AG08396 (cell line): ENCODE results near the gene MSX2.

Experiments
- DNase-seq: peaks from one replicate; pipeline ENCODE4 v3.0.0; 2012; ENCODE audit warnings: low spot score, mixed read lengths

MSX2 gene

DNA sequence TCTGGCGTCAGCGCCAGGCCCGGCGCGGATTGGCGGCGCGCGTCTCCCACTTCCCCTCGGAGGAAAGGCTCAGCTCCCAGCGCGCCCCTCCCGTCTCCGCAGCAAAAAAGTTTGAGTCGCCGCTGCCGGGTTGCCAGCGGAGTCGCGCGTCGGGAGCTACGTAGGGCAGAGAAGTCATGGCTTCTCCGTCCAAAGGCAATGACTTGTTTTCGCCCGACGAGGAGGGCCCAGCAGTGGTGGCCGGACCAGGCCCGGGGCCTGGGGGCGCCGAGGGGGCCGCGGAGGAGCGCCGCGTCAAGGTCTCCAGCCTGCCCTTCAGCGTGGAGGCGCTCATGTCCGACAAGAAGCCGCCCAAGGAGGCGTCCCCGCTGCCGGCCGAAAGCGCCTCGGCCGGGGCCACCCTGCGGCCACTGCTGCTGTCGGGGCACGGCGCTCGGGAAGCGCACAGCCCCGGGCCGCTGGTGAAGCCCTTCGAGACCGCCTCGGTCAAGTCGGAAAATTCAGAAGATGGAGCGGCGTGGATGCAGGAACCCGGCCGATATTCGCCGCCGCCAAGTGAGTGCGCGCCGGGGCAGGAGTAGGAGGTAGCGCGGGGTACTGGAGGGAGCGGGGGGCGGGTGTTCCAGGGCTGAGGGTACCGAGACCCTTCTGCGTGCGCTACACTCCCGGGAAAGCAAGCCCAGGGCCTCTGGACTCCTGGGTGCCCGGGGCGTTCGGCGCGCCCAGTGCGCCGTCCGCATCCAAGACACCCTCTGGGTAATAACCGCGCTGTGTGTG, at the start of gene MSX2:
Gene MSX2, plus strand, starts transcription at position 99 of the 777 bp plus-strand sequence. Its CDS starts 78 bp downstream, at position 177.
- DNase-seq = peak; percentile 98

DNA sequence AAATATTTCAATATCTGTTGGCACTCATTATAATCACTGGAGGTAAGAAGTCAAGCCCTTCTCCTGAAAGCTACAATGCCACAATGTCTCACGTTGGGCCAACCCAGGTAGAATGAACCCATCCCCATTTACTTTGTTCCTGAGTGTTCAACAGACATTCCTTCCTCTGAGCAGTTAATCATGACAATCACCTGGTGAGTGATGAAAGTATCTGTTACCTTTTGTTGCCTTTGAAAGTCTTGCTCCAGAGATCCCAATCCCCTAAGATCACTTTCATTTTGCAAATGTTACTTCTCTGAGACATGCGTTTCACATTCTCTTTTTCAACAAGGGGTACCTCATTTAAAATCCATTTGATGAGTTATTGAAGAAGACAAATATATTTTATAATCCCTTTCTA, 49.3 kb upstream of the MSX2 start:
- no peak for DNase-seq

DNA sequence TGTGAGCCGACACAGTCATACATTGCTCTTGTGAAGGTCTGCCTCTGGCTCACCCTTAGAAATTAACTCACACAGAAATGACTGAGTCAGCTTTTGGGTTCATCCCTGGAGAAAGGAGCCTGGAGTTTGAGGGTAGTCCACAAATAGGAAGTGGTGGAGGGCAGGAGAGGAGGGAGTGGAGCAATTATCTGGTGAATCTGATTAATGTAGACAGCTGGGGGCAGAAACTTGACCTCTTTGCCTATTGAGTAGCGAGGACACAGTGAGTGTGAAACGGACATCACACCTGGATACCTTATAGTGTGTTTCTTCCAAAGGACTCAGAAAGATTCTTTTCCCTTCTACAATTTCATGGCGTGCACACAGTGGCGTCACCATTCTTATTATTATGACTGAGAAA, 48.5 kb upstream of the MSX2 start:
- no peak for DNase-seq

DNA sequence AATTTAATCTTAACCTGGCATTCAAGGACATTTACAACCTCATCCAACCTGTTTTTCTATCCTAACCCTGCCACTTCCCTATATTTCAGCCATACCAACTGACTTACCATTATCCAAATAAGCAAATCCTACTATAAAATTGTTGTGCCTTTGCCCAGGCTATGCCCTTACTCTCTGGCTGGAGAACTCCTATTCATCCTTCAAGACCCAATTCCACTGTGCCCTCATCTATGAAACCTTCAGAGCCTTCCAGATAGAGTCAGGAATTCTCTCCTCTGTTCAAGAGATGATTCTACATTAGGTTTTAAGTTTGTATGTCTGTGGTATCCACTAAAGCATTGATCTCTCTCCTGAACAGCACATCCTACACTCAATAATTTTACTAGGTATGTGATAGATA, 46.3 kb upstream of the MSX2 start:
- no peak for DNase-seq

DNA sequence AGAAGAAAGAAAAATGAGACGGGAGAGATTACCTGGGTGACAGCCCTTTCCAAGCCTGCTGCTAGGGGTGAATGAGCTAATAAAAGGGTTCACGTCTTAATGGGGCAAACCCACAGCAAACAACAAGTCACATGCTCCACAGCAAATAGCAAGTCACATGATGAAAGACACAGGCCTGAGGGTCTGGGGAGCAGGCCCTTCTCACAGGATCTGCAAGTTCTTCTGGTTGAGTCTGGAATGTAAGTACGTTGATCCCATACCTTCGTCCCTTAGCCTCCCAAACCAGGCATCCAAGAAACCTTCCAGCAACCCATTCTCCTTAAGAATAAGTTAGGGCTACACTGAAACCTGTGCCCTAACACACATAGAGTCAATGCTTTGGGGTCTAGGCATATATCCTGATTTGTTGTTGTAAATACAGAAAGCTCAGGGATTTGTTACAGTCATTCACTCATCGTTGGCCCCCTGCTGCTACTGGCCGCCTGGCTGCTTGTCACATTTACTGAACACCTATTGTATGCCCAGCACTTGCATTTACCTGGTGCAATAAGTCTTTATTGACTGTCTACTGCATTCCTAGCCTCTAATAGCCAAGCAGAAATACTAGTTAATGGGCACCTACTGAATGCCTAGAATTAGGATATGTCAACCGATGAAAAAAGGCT, 43.3 kb upstream of the MSX2 start:
- DNase-seq = no peak

DNA sequence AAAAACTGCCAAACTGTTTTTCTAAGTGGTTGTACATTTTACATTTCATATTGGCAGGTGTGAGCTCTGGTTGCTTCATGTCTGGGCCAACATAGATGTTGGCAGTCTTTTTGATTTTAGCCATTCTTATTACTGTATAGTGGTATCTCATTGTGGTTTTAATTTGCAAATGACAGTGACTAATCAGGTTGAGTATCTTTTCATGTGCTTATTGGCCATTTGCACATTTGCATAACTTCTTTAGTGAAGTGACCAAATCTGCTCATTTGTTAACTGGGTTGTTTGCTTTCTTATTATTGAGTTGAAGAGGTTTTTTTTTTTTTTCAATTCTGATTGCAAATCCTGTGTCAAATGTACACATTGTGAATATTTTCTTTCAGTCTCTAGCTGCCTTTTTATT, 36.9 kb upstream of the MSX2 start:
- DNase-seq = no peak

DNA sequence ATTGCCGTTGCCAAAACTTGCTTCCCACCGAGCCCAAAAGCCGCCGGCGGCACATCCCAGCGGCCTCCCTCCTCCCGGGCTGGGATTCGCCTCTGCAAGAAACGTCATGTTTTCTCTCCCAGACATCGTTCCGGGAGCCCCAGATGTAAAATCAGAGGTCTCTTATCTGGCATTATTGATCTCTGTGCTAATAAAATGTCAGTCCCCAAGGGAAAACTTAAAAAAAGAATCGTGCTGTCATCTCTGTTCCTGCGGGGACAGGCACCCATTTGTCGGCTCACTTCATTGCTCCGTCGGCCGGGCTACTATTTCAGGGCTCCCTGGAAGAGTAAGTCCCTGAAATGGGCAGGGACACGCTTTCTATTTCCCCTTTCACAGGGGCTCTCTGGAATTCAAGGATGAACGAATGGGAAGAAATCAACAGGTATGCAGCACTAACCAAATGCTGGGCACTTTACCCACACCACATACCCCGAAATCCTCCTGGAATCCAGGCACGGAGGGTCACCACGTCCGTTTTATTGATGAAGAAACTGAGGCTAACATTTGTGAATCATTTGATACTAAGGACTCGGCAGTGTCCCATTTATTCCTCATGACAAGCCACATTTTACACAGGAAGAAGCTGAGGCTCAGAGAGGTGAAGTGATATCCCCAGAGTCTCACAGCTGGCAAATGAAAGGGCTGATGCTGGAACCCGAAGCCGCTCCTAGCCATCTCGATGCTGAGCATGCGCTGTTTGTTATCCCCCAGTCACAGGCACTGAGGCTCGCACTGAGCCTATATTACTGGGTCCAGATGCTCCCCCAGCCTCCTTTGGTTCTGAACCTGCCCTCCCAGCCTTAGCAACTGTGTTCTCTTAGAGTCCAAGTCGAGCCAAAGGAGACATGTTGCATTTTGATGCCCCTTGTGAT, 35.7 kb upstream of the MSX2 start:
- DNase-seq = no peak

DNA sequence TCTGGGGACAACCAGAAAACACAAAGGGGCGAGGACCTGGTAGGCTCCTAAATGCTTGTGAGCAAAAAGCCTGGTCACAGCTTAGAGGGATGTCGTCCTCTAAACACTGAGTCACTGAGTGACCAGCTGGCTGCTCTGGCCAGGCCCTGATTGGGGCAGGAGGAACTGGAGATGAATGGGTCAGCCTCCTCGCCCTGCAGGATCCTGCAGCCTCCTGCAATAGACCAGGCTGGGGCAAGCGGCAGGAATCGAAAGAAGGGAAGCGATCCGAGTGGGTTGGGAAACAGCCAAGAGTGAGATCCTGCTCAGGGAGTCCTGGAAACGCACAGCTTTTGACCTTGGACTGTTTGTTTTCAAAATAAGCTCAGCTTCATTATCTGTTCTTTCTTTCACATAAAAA, 34.1 kb upstream of the MSX2 start:
- peak; percentile 63 for DNase-seq

DNA sequence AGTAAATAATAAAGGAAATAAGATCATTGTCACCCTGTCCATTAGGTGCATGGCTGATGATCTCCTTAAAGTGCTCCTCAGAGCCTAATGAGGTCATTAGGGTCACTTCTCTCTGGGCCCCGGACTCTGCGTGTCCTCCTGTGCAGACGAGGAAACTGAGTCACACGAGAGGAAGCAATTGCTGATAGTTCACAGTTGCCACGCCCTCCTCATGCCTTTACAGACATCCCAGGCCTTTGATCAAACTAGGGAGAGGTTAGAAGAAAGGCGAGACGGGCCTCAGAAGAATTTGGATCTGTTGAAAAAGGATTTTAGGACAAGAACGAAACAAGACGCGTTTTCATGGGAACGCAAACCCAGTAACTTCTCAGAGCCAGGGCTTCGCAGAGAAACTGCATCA, 32.0 kb upstream of the MSX2 start:
- DNase-seq = no peak

DNA sequence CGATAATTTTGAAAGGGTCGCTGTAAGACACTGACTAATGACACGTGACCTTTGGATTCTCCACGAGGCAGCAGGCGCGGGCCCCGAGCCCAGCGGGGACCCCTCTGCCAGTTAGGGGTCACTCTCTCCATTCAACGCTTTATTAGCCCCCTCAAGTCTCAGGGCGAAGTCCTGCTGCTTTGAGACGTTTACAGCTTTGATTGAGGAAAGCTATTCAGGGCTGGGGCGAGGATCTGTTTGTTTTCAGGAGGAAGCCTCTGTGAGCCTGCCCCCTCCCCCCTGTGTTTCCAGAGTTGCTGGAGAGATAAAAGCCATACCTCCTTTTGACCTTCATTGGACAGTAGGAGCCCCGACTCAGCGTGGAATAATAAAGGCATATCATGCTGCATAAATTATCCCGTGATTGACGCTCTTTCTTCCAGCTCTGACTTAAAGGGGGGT, 31.4 kb upstream of the MSX2 start:
- DNase-seq = no peak

DNA sequence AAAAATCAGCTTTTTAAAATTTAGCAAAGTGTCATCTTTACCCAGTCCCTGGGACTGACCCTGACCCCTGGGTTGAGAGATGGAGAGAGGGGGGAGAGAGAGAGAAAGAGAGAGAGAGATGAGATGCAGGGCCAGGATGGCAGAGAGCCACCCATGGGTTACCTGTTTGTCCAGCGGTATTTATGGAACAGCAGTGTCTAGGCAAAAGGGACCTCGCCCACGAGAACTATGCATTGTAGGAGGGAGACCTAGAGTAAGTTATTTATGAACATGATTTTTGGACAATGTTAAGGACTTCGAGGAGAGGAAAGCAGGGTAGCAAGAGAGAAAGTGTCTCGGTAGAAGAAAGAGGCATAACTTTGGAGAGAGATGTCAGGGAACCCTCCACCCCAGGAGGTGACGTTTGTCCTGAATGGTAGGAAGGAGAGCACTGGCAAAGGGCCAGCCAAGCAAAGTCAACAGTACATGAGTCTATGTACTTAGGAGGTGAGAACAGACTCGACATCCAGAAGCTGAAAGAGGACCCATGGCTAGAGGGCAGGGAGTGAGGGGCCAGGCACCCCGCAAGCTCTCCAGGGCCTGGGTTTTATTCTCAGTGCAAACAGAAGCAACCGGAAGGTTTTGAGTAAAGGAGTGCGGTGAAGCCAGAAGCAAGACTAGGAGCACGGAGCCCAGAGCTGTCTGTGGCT, 30.5 kb upstream of the MSX2 start:
- no peak for DNase-seq

DNA sequence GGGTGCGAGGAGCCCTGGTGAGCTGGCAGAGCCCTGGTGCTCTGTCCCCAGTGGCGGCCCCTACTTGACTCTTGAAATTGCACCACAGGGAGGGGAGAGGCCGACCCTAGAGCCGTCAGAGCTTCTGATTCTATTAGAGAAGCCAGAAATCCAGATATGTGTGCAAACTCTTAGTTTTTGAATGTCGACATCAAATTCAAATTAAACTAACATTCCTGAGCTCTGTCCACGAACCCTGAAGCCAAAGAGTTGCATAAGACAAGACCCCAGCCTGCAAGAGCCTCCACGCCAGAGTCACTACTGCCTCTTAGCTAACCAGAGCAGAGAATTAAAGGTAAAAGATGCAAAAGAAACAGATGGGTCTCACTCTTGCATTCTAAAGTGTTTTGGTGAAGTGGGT, 29.8 kb upstream of the MSX2 start:
- DNase-seq = no peak

DNA sequence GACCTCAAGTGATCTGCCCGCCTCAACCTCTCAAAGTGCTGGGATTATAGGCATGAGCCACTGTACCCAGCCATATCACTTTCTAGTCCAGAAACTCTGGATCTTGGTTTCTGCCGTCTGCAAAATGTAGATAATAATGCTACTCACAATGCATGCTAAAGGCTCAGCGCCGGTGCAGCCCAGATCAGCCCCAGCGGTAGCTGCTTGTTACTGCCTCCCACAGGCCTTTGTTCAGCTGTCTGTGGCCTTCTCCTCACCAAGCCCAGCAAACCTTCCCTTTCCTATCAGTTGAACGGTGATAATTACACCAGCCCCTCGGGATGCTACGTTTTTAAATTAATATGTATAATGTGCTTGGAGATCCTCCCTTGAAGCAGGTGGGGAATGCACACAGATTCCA, 26.2 kb upstream of the MSX2 start:
- no peak for DNase-seq

DNA sequence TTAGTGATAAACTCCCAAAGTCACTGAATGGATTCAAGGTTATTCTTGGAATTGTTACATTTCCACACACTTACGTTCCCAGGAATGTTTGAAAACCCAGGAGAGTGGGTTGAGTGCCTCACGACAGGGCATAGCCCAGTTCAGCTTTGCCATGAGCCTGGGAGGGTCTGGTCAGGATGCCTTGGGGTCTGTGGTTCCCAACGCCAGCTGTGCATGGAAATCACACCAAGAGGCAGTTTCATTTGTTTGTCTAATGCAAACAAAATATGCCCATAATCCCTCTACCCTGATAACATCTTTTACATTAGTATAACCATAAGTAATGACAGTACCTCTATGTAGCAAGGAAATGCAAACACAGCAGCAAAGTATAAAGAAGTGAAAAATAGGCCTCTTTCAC, 25.3 kb upstream of the MSX2 start:
- no peak for DNase-seq

DNA sequence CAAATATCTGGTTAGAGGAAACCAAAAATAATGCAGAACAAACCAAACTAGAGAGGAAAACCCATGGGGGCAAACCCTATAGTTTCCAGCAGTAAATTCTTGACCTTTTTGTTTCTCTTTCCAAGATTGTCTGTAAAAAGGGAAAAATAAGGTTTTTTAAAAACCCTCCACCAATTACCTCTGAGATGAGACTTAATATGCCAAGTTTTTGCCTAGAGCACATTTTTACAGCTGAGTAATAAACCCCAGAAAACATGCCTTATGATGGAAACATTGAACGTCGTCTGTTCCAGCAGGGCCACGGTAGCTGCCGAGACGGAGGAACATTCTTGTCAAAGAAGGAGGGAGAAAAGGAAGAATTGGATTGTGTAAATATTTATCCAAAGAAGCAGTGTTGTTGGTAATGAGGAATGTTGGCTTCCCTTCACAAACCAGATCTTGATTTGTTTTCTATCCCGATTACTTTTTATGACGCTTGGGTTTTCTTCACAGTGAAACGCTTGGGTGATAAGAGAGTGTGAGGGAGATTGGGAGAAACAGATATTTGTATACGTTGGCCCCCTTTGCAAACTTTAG, 17.3 kb upstream of the MSX2 start:
- DNase-seq = peak; percentile 46

DNA sequence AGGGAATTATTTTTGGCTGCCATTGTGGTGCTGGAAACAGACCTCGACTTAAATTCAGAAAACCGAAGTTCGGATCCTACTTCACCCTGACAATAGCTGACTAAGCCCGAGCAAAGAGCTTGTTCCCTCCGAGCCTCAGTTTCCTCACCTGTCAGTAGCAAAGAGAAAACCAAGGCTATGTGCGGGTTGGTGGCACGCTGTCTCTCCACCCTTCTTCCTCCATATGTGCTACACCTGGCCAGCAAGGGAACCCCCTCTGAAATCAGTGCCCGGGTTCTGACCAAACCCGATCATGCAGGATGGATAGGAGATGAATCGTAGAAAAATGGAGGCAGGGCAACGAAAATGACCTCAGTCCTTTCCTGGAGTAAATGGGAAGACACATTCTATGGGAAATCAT, 16.7 kb upstream of the MSX2 start:
- DNase-seq = no peak

DNA sequence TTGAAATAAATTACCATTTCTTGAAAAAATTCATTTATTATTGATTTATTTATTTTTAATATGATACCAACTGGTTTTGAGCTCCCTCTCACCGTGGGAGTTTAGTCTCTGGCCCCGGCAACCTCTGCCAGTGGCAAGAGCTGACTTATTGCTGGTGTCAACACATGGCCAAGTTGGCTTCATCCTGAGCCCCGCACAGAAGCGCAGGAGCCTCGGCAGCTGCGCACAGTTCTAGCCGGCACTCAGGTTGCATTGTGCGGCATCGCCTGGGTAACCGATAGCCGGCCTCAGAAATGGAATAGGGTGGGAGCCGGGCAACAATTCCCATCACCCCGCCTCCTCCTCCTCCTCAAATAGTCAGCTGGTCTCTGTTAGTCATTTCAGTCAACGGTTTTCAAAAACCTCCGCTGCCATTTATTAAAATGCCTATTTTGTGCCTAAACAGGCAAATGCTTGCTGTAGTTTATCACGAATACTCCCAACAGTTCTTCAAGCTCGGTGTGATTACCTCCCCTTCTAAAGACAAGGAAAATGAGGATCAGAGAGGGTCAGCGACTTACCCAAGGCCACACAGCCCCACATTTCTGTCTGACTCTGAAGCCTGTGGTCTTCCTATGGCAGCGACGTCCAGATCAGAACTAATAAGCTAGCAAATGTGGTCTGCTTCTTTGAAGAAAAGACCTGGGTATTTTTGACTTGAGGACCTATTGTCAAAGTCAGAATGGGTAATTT, 15.7 kb upstream of the MSX2 start:
- DNase-seq = no peak

DNA sequence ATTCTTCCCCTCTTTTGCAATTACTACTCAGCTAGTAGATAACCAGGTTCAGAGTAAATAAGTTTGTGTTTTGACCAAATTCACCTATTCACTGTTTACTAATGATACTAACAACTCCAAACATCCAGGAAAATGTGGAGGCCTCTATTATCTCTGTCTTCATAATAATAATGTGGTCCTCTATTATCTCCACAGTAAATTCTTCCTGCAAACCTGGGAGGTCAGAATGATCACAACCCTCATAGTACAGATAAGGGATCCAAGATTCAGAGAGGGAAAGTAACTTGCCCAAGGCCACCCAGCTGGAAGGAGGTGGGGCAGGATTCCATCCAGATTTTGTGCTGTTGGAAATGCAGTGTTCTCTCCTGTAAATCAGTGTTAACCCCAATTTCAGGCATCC, 9.6 kb upstream of the MSX2 start:
- DNase-seq = no peak

DNA sequence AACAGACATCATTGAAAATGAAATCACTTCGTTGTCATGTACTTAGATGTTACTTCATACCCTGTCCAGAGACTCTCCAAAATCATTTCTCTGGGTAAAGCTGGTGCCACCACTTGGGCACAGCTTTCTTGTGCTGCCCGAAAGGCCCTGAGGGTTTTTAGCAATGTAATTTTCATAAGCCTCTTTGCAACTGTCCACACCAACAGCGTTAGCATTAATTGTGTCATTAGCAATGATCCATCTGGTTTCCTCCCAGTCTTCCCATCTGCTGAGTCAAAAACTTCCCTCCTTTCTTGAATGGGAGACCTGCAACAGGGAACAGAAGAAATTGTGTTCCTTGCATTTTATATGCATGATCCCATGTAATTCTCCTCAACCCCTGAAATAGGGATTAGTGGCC, 8.6 kb upstream of the MSX2 start:
- no peak for DNase-seq

DNA sequence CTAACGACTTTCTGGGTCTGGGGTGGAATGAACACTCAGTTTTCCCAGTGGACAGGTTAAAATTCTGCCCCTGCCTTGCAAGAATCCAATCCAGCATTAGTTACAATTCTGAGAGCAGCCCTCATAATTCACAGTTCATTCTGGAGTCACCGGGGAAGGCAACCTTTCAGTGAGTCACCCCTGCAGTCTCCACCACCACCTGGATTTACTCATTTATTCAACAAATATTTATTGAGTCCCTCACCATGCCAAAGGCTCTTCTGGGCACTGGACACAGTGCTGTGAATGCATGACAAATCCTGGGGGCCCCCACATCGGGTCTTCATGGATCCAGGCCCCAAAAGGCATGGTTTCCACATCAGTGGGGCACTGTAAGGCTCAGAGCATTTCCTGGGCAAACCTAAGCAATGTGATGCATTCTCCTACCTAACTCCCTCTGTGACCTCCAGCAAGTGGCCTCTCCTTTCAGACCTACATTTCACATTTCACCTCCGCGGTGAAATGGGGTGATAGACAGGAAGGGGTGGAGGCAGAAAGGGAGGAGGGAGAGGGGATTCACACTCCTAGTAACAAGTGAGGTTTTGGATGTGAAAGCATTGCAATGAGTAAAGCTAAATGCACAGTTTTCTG, 6.4 kb upstream of the MSX2 start:
- no peak for DNase-seq
